ENCODE data around the gene KIZ.

Gene KIZ

DNA sequence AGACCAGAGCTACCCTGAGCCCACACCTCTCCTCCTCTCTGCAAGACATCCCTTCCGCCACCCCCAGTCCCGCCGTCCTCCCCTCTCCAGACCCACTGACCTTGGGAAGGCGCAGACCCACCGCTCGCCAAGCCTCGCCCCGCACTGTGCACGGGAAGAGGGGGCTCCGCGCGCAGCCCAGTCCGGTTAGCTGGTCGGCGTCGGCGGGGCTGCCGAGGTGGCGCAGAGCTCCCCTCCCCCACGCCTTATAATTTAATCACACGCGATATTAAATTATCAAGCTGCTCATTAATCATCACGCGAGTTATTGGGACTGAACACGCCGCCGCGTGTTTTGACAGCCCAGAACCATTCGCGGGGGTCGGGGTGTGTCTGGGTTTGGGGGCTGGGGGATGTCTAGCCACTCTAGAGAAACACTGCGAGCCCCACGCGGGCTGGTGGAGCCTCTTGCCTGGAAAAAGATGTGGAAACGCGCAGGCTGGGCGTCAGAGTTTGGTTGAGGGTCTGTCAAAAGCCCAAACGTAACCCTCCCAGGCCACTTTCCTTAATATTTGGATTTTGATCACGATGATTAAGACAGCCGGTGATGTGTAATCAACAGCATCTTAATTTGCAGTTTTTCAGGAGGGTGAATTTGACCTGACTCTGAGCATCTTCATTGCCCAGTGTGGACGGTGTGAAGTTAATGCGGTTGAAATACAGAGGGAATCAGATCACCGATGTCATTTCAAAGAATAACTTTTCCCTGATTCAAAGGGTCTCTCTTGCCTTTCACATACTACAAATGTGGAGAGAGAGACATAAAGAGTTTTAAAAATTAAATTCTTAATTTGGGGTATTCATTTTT is 19.5 kb upstream of the KIZ start, which contains the start of gene LINC00237:
Gene LINC00237, minus strand, starts transcription at position 188 of the 847 bp plus-strand sequence.
- Histone ChIP-seq H3K4me1 (ENCODE audit: insufficient read depth, low read length) (peaks cover 15% of the 10 kb centered on the region; the same call in 1 of the 2 replicates), H3K4me3 (ENCODE audit: low read length) (peak within 1 kb of the TSS; percentile 66), H3K9me3 (ENCODE audit: insufficient read depth, low read depth, low read length) (no peaks in the 10 kb centered on the region), H3K36me3 (ENCODE audit: insufficient read depth, low read depth, low read length) (no peaks in the 10 kb centered on the region), H3K9ac (ENCODE audit: low read depth, low read length) (no peak within 1 kb of the TSS), H3K27ac (ENCODE audit: low read length) (no peak within 1 kb of the TSS), H3K27me3 (ENCODE audit: insufficient read depth, low read length) (peaks cover 92% of the 10 kb centered on the region)

DNA sequence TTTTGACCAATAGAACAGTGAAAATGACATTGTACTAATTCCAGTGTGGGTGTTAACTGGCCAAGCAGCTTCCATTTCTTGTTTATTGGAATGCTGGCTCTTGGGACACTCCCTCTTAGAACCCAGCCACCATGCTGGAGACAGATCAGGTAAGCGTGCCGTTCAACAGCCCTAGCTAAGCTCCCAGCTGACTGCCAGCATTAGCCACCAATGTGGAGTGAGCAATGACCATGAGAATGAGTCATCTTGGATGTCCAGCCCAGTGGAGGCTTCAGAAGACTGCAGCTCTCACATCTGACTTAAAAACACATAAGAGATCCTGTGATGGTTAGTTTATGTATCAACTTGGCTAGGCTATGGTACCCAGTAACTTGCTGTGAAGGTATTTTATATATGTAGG is 16.7 kb upstream of the KIZ start:
- H3K4me3 ChIP-seq (ENCODE audit: low read length): no peak overlapping the region
- peaks cover 5% of the 10 kb centered on the region; the same call in 1 of the 2 replicates for H3K4me1 ChIP-seq (ENCODE audit: insufficient read depth, low read length)
- no peaks in the 10 kb centered on the region for H3K36me3 ChIP-seq (ENCODE audit: insufficient read depth, low read depth, low read length)
- H3K27ac ChIP-seq (ENCODE audit: low read length): no peak overlapping the region
- H3K9ac ChIP-seq (ENCODE audit: low read depth, low read length): no peak overlapping the region
- no peaks in the 10 kb centered on the region for H3K9me3 ChIP-seq (ENCODE audit: insufficient read depth, low read depth, low read length)
- H3K27me3 ChIP-seq (ENCODE audit: insufficient read depth, low read length): peaks cover 68% of the 10 kb centered on the region

DNA sequence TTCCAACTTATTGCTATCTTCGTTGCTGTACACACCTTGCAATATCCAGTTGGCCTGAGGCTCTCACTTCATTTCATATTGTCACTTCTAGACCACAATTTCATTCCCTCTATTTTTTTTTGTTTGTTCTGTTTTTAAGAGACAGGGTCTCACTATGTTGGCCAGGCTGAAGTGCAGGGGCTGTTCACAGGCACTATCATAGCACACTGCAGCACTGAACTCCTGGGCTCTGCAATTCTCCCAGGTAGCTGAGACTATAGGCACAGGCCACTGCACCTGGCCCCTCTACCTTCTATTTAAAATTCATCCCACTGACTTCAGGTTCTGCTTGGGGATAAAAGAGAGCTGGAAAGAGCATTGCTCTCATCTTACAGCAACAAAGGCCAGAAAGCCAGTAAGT is 15.1 kb upstream of the KIZ start:
- Histone ChIP-seq H3K4me1 (ENCODE audit: insufficient read depth, low read length) (no peaks in the 10 kb centered on the region), H3K36me3 (ENCODE audit: insufficient read depth, low read depth, low read length) (no peaks in the 10 kb centered on the region), H3K9me3 (ENCODE audit: insufficient read depth, low read depth, low read length) (no peaks in the 10 kb centered on the region), H3K9ac (ENCODE audit: low read depth, low read length) (no peak overlapping the region), H3K27ac (ENCODE audit: low read length) (no peak overlapping the region), H3K27me3 (ENCODE audit: insufficient read depth, low read length) (peaks cover 52% of the 10 kb centered on the region), H3K4me3 (ENCODE audit: low read length) (no peak overlapping the region)

DNA sequence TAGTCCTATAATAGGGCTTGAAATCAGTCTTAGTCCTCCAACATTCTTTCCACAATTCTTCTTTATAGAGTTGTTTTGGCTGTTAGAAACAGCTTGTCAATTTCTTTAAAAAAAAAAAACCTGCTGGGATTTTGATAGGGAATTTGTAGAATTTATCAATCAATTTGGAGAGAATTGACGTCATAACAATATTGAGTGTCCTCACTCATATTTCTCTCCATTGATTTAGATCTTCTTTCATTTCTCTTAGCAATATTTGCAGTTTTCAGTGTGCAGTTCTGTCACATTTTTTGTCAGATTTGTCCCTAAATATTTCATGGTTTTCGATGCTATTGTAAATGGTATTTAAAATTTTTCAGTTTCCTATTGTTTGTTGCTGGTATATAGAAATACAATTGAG is 14.5 kb upstream of the KIZ start:
- H3K27ac ChIP-seq (ENCODE audit: low read length): no peak overlapping the region
- H3K9me3 ChIP-seq (ENCODE audit: insufficient read depth, low read depth, low read length): no peaks in the 10 kb centered on the region
- H3K36me3 ChIP-seq (ENCODE audit: insufficient read depth, low read depth, low read length): no peaks in the 10 kb centered on the region
- H3K4me1 ChIP-seq (ENCODE audit: insufficient read depth, low read length): no peaks in the 10 kb centered on the region
- no peak overlapping the region for H3K4me3 ChIP-seq (ENCODE audit: low read length)
- peaks cover 46% of the 10 kb centered on the region for H3K27me3 ChIP-seq (ENCODE audit: insufficient read depth, low read length)
- H3K9ac ChIP-seq (ENCODE audit: low read depth, low read length): no peak overlapping the region

DNA sequence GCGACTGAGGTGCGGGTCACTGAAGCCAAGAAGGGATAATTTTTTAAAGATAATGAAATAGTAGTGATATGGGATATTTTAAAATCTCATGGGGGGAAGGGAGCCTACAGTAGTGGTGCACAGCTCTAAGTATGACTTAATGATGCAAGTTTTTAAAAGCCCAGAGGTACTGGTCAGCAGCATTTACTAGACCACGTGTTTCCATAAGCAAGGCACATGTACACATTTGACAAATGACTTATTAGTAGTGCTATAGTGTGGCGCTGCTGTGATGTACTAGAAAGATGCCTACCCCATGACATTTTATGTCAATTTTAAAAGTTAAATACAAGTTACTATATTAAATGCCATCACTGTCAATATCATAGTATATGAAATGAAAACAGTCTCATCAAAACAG is 12.2 kb upstream of the KIZ start:
- H3K4me3 ChIP-seq (ENCODE audit: low read length): no peak overlapping the region
- no peaks in the 10 kb centered on the region for H3K4me1 ChIP-seq (ENCODE audit: insufficient read depth, low read length)
- peaks cover 23% of the 10 kb centered on the region for H3K27me3 ChIP-seq (ENCODE audit: insufficient read depth, low read length)
- no peaks in the 10 kb centered on the region for H3K9me3 ChIP-seq (ENCODE audit: insufficient read depth, low read depth, low read length)
- H3K36me3 ChIP-seq (ENCODE audit: insufficient read depth, low read depth, low read length): no peaks in the 10 kb centered on the region
- H3K27ac ChIP-seq (ENCODE audit: low read length): no peak overlapping the region
- H3K9ac ChIP-seq (ENCODE audit: low read depth, low read length): no peak overlapping the region

- Histone ChIP-seq H3K27me3 (ENCODE audit: insufficient read depth, low read length) (peaks cover 14% of the 10 kb centered on the region), H3K4me3 (ENCODE audit: low read length) (no peak overlapping the region), H3K9ac (ENCODE audit: low read depth, low read length) (no peak overlapping the region), H3K36me3 (ENCODE audit: insufficient read depth, low read depth, low read length) (no peaks in the 10 kb centered on the region), H3K9me3 (ENCODE audit: insufficient read depth, low read depth, low read length) (no peaks in the 10 kb centered on the region), H3K27ac (ENCODE audit: low read length) (no peak overlapping the region), H3K4me1 (ENCODE audit: insufficient read depth, low read length) (no peaks in the 10 kb centered on the region)
These were observed 11.3 kb upstream of the KIZ start for GRCh38 chr20:21114584-21114983.

GRCh38 chr20:21117521-21117920 is 8.4 kb upstream of the KIZ start:
- Histone ChIP-seq H3K9me3 (ENCODE audit: insufficient read depth, low read depth, low read length) (no peaks in the 10 kb centered on the region), H3K4me3 (ENCODE audit: low read length) (no peak overlapping the region), H3K27me3 (ENCODE audit: insufficient read depth, low read length) (no peaks in the 10 kb centered on the region; the same call in 1 of the 2 replicates), H3K9ac (ENCODE audit: low read depth, low read length) (no peak overlapping the region), H3K4me1 (ENCODE audit: insufficient read depth, low read length) (no peaks in the 10 kb centered on the region), H3K27ac (ENCODE audit: low read length) (no peak overlapping the region), H3K36me3 (ENCODE audit: insufficient read depth, low read depth, low read length) (no peaks in the 10 kb centered on the region)

- Histone ChIP-seq H3K4me3 (ENCODE audit: low read length) (no peak overlapping the region), H3K27ac (ENCODE audit: low read length) (no peak overlapping the region), H3K36me3 (ENCODE audit: insufficient read depth, low read depth, low read length) (no peaks in the 10 kb centered on the region), H3K9ac (ENCODE audit: low read depth, low read length) (no peak overlapping the region), H3K9me3 (ENCODE audit: insufficient read depth, low read depth, low read length) (no peaks in the 10 kb centered on the region), H3K27me3 (ENCODE audit: insufficient read depth, low read length) (no peaks in the 10 kb centered on the region; the same call in 1 of the 2 replicates), H3K4me1 (ENCODE audit: insufficient read depth, low read length) (no peaks in the 10 kb centered on the region)
These were observed 7.7 kb upstream of the KIZ start for GRCh38 chr20:21118138-21118537.

DNA sequence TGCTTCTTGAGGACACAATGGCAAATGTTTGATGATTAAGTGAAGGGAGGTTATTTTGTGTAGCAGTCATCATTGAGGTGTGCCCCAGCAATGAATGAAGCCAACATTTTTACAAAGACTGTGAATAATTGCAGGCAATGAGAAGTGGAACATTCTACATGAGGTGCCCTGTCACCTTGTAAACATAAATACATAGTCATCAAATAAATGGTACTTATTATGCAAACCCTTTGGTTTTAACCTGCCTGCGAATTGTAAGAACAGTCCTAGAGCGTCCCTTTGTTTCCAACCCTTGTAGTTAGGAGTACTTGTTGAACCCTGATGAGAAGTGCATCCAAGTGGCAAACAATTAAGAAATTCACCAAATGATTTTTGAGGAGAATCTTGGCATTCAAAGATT is 7.1 kb upstream of the KIZ start:
- Histone ChIP-seq H3K27ac (ENCODE audit: low read length) (no peak overlapping the region), H3K4me1 (ENCODE audit: insufficient read depth, low read length) (no peaks in the 10 kb centered on the region), H3K9ac (ENCODE audit: low read depth, low read length) (no peak overlapping the region), H3K27me3 (ENCODE audit: insufficient read depth, low read length) (no peaks in the 10 kb centered on the region; the same call in 1 of the 2 replicates), H3K36me3 (ENCODE audit: insufficient read depth, low read depth, low read length) (no peaks in the 10 kb centered on the region), H3K9me3 (ENCODE audit: insufficient read depth, low read depth, low read length) (no peaks in the 10 kb centered on the region), H3K4me3 (ENCODE audit: low read length) (no peak overlapping the region)

DNA sequence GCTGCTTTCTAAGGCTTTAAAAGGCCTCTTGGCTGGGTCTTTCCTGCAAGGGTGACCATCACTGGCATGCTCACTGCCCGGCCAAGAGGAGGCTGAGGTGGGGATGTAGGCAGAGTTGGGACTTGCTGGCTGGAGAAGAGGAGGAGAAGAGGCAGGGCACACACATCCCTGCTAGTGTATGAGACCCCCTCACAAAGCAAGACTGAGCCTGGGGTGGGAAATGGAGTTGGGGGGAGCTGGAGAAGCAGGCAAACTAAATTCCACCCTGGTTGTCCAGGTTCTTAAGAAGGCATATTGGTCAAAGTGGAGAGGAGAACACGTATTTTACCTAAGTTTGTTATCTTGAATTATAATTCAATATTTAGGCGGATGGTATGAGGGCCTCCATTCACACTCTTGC is 1.7 kb upstream of the KIZ start:
- H3K4me1 ChIP-seq (ENCODE audit: insufficient read depth, low read length): peaks cover 14% of the 10 kb centered on the region; the same call in 1 of the 2 replicates
- H3K9ac ChIP-seq (ENCODE audit: low read depth, low read length): no peak overlapping the region
- H3K4me3 ChIP-seq (ENCODE audit: low read length): no peak overlapping the region
- H3K36me3 ChIP-seq (ENCODE audit: insufficient read depth, low read depth, low read length): no peaks in the 10 kb centered on the region
- no peak overlapping the region for H3K27ac ChIP-seq (ENCODE audit: low read length)
- H3K9me3 ChIP-seq (ENCODE audit: insufficient read depth, low read depth, low read length): no peaks in the 10 kb centered on the region
- H3K27me3 ChIP-seq (ENCODE audit: insufficient read depth, low read length): peaks cover 9% of the 10 kb centered on the region; the same call in 1 of the 2 replicates

- no peaks in the 10 kb centered on the region for H3K9me3 ChIP-seq (ENCODE audit: insufficient read depth, low read depth, low read length)
- peak overlapping the region; percentile 72; the same call in 1 of the 2 replicates for H3K9ac ChIP-seq (ENCODE audit: low read depth, low read length)
- H3K4me3 ChIP-seq (ENCODE audit: low read length): peak overlapping the region; percentile 84
- no peaks in the 10 kb centered on the region for H3K36me3 ChIP-seq (ENCODE audit: insufficient read depth, low read depth, low read length)
- H3K4me1 ChIP-seq (ENCODE audit: insufficient read depth, low read length): peaks cover 19% of the 10 kb centered on the region; the same call in 1 of the 2 replicates
- no peak overlapping the region for H3K27ac ChIP-seq (ENCODE audit: low read length)
- peaks cover 9% of the 10 kb centered on the region; the same call in 1 of the 2 replicates for H3K27me3 ChIP-seq (ENCODE audit: insufficient read depth, low read length)
These were observed 622 bp upstream of the KIZ start for GRCh38 chr20:21125072-21125848.
